ENCODE measurements around the gene GDE1.

GRCh38 chr16:19490619-19491018 lies 31.3 kb downstream of the GDE1 start:
- TF ChIP-seq EZH2 (IDR thresholded peaks at IDR 0.05; ENCODE audit: borderline replicate concordance) (no peak), CTCF (IDR thresholded peaks at IDR 0.05; ENCODE audit: poor library complexity) (no peak), EZH2phosphoT487 (IDR thresholded peaks at IDR 0.05; ENCODE audit: low read depth, severe bottlenecking, unreplicated experiment) (no peak)
